GM12878 (cell line): ENCODE data around the gene TDRD12. TPM values are rescaled to one million over a fixed set of nuclear protein-coding genes. Genes with fewer than 3 reads are reported as not detected.
"Not testable (repeated sequence)": the region's sequence is repeated elsewhere in the genome, so short reads cannot be mapped to it uniquely, and the experiment has no call there.

Source experiments
- ATAC-seq: fragments of 200-7000 bp; cut with Tn5 transposase; 3 replicates; pipeline ENCODE4 v1.9.1; 2020; ENCODE audit warnings: mild to moderate bottlenecking, moderate library complexity
- BruUV-seq: library from RNA; stranded (reverse); fragments of 400-500 nt; replicated peaks from 2 replicates; lab custom pipeline; 2021; lab: Mats Ljungman, UMichigan
- CTCF ChIA-PET: fragments of 300-600 bp; sonication (Branson Sonifier 250); formaldehyde crosslinking; extraction: SDS; loops from one replicate; lab custom pipeline; 2021; ENCODE audit warnings: inconsistent platforms; lab: Yijun Ruan, JAX
- POLR2A ChIA-PET: fragments of 350-600 bp; formaldehyde crosslinking; extraction: SDS; loops from one replicate; lab custom pipeline; 2021; ENCODE audit warnings: inconsistent platforms; lab: Charles Lee
- RAD21 ChIA-PET: fragments of 300-600 bp; sonication (Branson Sonifier 250); formaldehyde crosslinking; loops from one replicate; lab custom pipeline; 2023; ENCODE audit warnings: antibody characterized with exemption; ENCODE audit not compliant: unreplicated experiment; lab: Charles Lee
- SMC1A ChIA-PET: fragments of 300-600 bp; sonication (Branson Sonifier 250); formaldehyde crosslinking; loops from one replicate; lab custom pipeline; 2023; ENCODE audit not compliant: unreplicated experiment, uncharacterized antibody; lab: Charles Lee
- DNase-seq: peaks from one replicate; pipeline ENCODE4 v3.0.0-alpha.2; 2011; ENCODE audit warnings: low read depth, low spot score
- FAIRE-seq: peaks from 3 replicates; lab custom pipeline; 2011; peaks lifted over from hg19 to GRCh38; lab: Jason Lieb, UNC
- H2AFZ ChIP-seq: 2 replicates; pipeline ENCODE4 v1.6.0; 2011; ENCODE audit warnings: low read depth, low read length, control low read depth; ENCODE audit not compliant: control insufficient read depth
- H3K27ac ChIP-seq: 2 replicates; pipeline ENCODE4 v1.5.1; 2011; ENCODE audit warnings: control low read depth; ENCODE audit not compliant: control insufficient read depth, insufficient read depth
- H3K27me3 ChIP-seq, 2 experiments: replicated peaks in 1 of 2; 2 replicates each; pipeline versions ENCODE4 v1.6.0 to v1.6.1; 2011; ENCODE audit warnings: low read length in 1 of 2; ENCODE audit not compliant: control insufficient read depth in 2 of 2, insufficient read depth in 2 of 2
- H3K36me3 ChIP-seq, 2 experiments: 2 replicates each; pipeline ENCODE4 v1.5.1; 2011; ENCODE audit warnings: low read length in 1 of 2; ENCODE audit not compliant: control insufficient read depth in 2 of 2, insufficient read depth in 2 of 2
- H3K4me1 ChIP-seq: 2 replicates; pipeline ENCODE4 v1.6.1; 2011; ENCODE audit warnings: mild to moderate bottlenecking, low read length, moderate library complexity, mixed read lengths; ENCODE audit not compliant: control insufficient read depth, insufficient read depth
- H3K4me2 ChIP-seq: 2 replicates; pipeline ENCODE4 v1.6.0; 2011; ENCODE audit warnings: control low read depth; ENCODE audit not compliant: control insufficient read depth, insufficient read depth
- H3K4me3 ChIP-seq: fragments of 200-600 bp; sonication (generic); 2 replicates; pipeline ENCODE4 v1.5.1; 2016
- H3K79me2 ChIP-seq: 2 replicates; pipeline ENCODE4 v1.6.0; 2011; ENCODE audit warnings: low read length; ENCODE audit not compliant: control insufficient read depth, insufficient read depth
- H3K9ac ChIP-seq: 2 replicates; pipeline ENCODE4 v1.8.0; 2011; ENCODE audit warnings: low read length, control low read depth, mixed read lengths; ENCODE audit not compliant: control insufficient read depth, insufficient read depth
- H3K9me3 ChIP-seq: replicated peaks from 3 replicates; pipeline ENCODE4 v1.5.1; 2011; ENCODE audit warnings: mild to moderate bottlenecking, low read length; ENCODE audit not compliant: control insufficient read depth, insufficient read depth
- H4K20me1 ChIP-seq: 2 replicates; pipeline ENCODE4 v1.6.0; 2011; ENCODE audit not compliant: control insufficient read depth, insufficient read depth
- BCL3 ChIP-seq: IDR thresholded peaks from 2 replicates; pipeline ENCODE4 v1.6.1; 2011; ENCODE audit warnings: borderline replicate concordance, low read depth, mild to moderate bottlenecking, moderate library complexity, low read length; ENCODE audit not compliant: insufficient read depth, poor library complexity, severe bottlenecking
- BCLAF1 ChIP-seq: fragments of 450-650 bp; IDR thresholded peaks from 2 replicates; pipeline ENCODE4 v1.6.1; 2017; ENCODE audit warnings: antibody characterized with exemption, mild to moderate bottlenecking, moderate library complexity
- CHD1 ChIP-seq: IDR thresholded peaks from 2 replicates; pipeline ENCODE4 v1.6.1; 2012; ENCODE audit warnings: low read depth, low read length, improper control_type of control experiment
- PAX8 ChIP-seq: fragments of 450-650 bp; IDR thresholded peaks from 2 replicates; pipeline ENCODE4 v1.6.1; 2017; ENCODE audit warnings: mild to moderate bottlenecking, moderate library complexity
- TARDBP ChIP-seq: IDR thresholded peaks from 2 replicates; pipeline ENCODE4 v1.6.1; 2016; ENCODE audit warnings: borderline replicate concordance
- ZBTB4 ChIP-seq: fragments of 450-650 bp; formaldehyde crosslinking; IDR thresholded peaks from 2 replicates; pipeline ENCODE4 v1.4.0; 2022; ENCODE audit warnings: mild to moderate bottlenecking, moderate library complexity
- whole genome bisulfite sequencing: methylation state at CpG from one replicate; pipeline ENCODE4 v1.1.6; 2016; ENCODE audit warnings: low lambda C conversion rate; ENCODE audit not compliant: insufficient replicate concordance, insufficient coverage; ENCODE audit errors: missing lambda C conversion rate; 5-methylcytosine and 5-hydroxymethylcytosine counted together
- in situ Hi-C: fragments of 300-500 bp; cut with MboI; formaldehyde crosslinking; loops from 9 replicates; pipeline ENCODE4 v1.14.3; 2018; ENCODE audit warnings: mixed read lengths
- intact Hi-C: fragments of 100-400 bp; cut with micrococcal nuclease; formaldehyde crosslinking; loops from one replicate; pipeline ENCODE4 v1.14.2; 2022; ENCODE audit not compliant: unreplicated experiment
- polyA plus RNA-seq, 11 experiments: library from polyadenylated mRNA; depleted of rRNA in 4 of 11; unstranded in 6 of 11; stranded (reverse) in 5 of 11; fragments of >200 nt; fragmentation: Nextera tagmentation in 4 of 11; fragmentation: Illumina TruSeq in 1 of 11; extraction: Ambion mirVana in 4 of 11; extraction: Trizol in 1 of 11; gene quantifications; 1 replicate in 1 of 11; 2 replicates in 10 of 11; pipeline versions ENCODE4 v1.2.1 to v1.2.3, GENCODE V29; 2011 to 2016; ENCODE audit warnings: inconsistent platforms in 2 of 11, missing spikeins in 2 of 11, low read depth in 1 of 11
- total RNA-seq, 4 experiments: library from RNA; depleted of rRNA in 3 of 4; stranded (reverse); fragments of >200 nt in 3 of 4; fragmentation: Illumina TruSeq in 1 of 4; extraction: Trizol in 1 of 4; gene quantifications; 2 replicates each; pipeline versions ENCODE4 v1.2.1 to v1.2.3, GENCODE V29; 2013 to 2021
- TF ChIP-seq, protein P1 (sequence below): fragments of 150-350 bp; IDR thresholded peaks from 2 replicates; pipeline ENCODE4 v1.6.1; 2016; ENCODE audit warnings: low read depth, low read length

TDRD12 gene
- total and polyA plus RNA-seq, 10 of the 15 experiments (the other 5 are each of a cell fraction or from before 2014, with no cell fraction given): 0.08 to 0.15 TPM; not detected in 8

- TF ChIP-seq, protein P1, sequence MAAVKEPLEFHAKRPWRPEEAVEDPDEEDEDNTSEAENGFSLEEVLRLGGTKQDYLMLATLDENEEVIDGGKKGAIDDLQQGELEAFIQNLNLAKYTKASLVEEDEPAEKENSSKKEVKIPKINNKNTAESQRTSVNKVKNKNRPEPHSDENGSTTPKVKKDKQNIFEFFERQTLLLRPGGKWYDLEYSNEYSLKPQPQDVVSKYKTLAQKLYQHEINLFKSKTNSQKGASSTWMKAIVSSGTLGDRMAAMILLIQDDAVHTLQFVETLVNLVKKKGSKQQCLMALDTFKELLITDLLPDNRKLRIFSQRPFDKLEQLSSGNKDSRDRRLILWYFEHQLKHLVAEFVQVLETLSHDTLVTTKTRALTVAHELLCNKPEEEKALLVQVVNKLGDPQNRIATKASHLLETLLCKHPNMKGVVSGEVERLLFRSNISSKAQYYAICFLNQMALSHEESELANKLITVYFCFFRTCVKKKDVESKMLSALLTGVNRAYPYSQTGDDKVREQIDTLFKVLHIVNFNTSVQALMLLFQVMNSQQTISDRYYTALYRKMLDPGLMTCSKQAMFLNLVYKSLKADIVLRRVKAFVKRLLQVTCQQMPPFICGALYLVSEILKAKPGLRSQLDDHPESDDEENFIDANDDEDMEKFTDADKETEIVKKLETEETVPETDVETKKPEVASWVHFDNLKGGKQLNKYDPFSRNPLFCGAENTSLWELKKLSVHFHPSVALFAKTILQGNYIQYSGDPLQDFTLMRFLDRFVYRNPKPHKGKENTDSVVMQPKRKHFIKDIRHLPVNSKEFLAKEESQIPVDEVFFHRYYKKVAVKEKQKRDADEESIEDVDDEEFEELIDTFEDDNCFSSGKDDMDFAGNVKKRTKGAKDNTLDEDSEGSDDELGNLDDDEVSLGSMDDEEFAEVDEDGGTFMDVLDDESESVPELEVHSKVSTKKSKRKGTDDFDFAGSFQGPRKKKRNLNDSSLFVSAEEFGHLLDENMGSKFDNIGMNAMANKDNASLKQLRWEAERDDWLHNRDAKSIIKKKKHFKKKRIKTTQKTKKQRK: no peak
- TF ChIP-seq BCL3 (no peak), TARDBP (no peak), BCLAF1 (no peak), ZBTB4 (CRISPR knock-in tag) (no peak), PAX8 (no peak), CHD1 (no peak)
Measured at GRCh38 chr19:32866564-32867265, 147.1 kb downstream of the TDRD12 start (continued).

- FAIRE-seq, DNase-seq, H3K27ac ChIP-seq, H2AFZ ChIP-seq, BruUV-seq, H3K9ac ChIP-seq, RAD21 ChIA-PET, ATAC-seq, H3K4me3 ChIP-seq, H3K4me1 ChIP-seq, H3K79me2 ChIP-seq, H3K9me3 ChIP-seq, H3K27me3 ChIP-seq, CTCF ChIA-PET, SMC1A ChIA-PET, in situ Hi-C loops, H3K4me2 ChIP-seq, intact Hi-C loops, POLR2A ChIA-PET, H4K20me1 ChIP-seq, H3K36me3 ChIP-seq: not testable (repeated sequence)
- 58% methylated on average over 9 of the region's 9 CpGs for WGBS
Measured at GRCh38 chr19:32867436-32867835, 147.9 kb downstream of the TDRD12 start.
